ENCODE results near the gene SH3RF1.

GRCh38 chr4:169131556-169132208 is 139.1 kb downstream of the SH3RF1 start:
- TF ChIP-seq, protein P1, sequence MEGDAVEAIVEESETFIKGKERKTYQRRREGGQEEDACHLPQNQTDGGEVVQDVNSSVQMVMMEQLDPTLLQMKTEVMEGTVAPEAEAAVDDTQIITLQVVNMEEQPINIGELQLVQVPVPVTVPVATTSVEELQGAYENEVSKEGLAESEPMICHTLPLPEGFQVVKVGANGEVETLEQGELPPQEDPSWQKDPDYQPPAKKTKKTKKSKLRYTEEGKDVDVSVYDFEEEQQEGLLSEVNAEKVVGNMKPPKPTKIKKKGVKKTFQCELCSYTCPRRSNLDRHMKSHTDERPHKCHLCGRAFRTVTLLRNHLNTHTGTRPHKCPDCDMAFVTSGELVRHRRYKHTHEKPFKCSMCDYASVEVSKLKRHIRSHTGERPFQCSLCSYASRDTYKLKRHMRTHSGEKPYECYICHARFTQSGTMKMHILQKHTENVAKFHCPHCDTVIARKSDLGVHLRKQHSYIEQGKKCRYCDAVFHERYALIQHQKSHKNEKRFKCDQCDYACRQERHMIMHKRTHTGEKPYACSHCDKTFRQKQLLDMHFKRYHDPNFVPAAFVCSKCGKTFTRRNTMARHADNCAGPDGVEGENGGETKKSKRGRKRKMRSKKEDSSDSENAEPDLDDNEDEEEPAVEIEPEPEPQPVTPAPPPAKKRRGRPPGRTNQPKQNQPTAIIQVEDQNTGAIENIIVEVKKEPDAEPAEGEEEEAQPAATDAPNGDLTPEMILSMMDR (IDR thresholded peaks at IDR 0.05): no peak
- TF ChIP-seq POLR2AphosphoS5 (IDR thresholded peaks at IDR 0.05): no peak
- no peak for TF ChIP-seq POLR2A (IDR thresholded peaks at IDR 0.05; ENCODE audit: low read depth)

All from esophagus muscularis mucosa (tissue), 3 donors.